CD4-positive, CD25-positive, alpha-beta regulatory T cell (primary cell): ENCODE measurements around the gene RBFA. TPM values are rescaled to one million over a fixed set of nuclear protein-coding genes. Genes with fewer than 3 reads are reported as not detected.

Experiments used
- ATAC-seq, 2 donors: fragments of 150-1000 bp; cut with Tn5 transposase; one replicate each; pipeline ENCODE4 v1.10.0; 2021; ENCODE audit warnings: low read depth in 2 of 2, moderate number of reproducible peaks in 2 of 2, moderate library complexity in 1 of 2
- DNase-seq, 3 donors: peaks; one replicate each; pipeline versions ENCODE4 v3.0.0 to v3.0.0-alpha.2; 2012 to 2022; ENCODE audit warnings: mixed read lengths in 1 of 3
- H3K27ac ChIP-seq: one replicate; pipeline ENCODE4 v1.7.0; 2013; ENCODE audit warnings: mild to moderate bottlenecking, low read length; ENCODE audit not compliant: insufficient read depth, poor library complexity, severe bottlenecking
- H3K27me3 ChIP-seq: one replicate; pipeline ENCODE4 v1.7.0; 2013; ENCODE audit warnings: low read length; ENCODE audit not compliant: control insufficient read depth, insufficient read depth
- H3K36me3 ChIP-seq: one replicate; pipeline ENCODE4 v1.7.0; 2013; ENCODE audit warnings: mild to moderate bottlenecking, low read length, moderate library complexity; ENCODE audit not compliant: control insufficient read depth, insufficient read depth
- H3K4me1 ChIP-seq: 2 replicates; pipeline ENCODE4 v1.7.0; 2013; ENCODE audit warnings: mild to moderate bottlenecking, low read length; ENCODE audit not compliant: insufficient read depth, control insufficient read depth, poor library complexity, severe bottlenecking
- H3K4me3 ChIP-seq: one replicate; pipeline ENCODE4 v1.7.0; 2013; ENCODE audit warnings: low read depth, mild to moderate bottlenecking, low read length, moderate library complexity
- H3K9me3 ChIP-seq, 2 experiments: 1 replicate in 1 of 2; 2 replicates in 1 of 2; pipeline ENCODE4 v1.7.0; 2013; ENCODE audit warnings: low read length in 2 of 2, mild to moderate bottlenecking in 1 of 2, moderate library complexity in 1 of 2; ENCODE audit not compliant: control insufficient read depth in 2 of 2
- H3K27ac Mint-ChIP-seq, 3 donors: one replicate each; pipeline ENCODE4 v1.8.0; 2020 to 2022; ENCODE audit warnings: mild to moderate bottlenecking in 3 of 3, mixed read lengths in 3 of 3, moderate library complexity in 2 of 3
- H3K27me3 Mint-ChIP-seq: one replicate; pipeline ENCODE4 v1.8.0; 2022; ENCODE audit warnings: mild to moderate bottlenecking, mixed read lengths
- H3K36me3 Mint-ChIP-seq: one replicate; pipeline ENCODE4 v1.8.0; 2020; ENCODE audit warnings: mixed read lengths
- H3K4me1 Mint-ChIP-seq, 4 donors: one replicate each; pipeline ENCODE4 v1.8.0; 2020 to 2022; ENCODE audit warnings: mixed read lengths in 4 of 4, mild to moderate bottlenecking in 1 of 4
- H3K4me3 Mint-ChIP-seq, 4 donors: one replicate each; pipeline ENCODE4 v1.8.0; 2020 to 2022; ENCODE audit warnings: mild to moderate bottlenecking in 4 of 4, mixed read lengths in 4 of 4, moderate library complexity in 3 of 4
- H3K9me3 Mint-ChIP-seq, 7 donors: one replicate each; pipeline ENCODE4 v1.8.0; 2020 to 2022; ENCODE audit warnings: mixed read lengths in 7 of 7, mild to moderate bottlenecking in 3 of 7, moderate library complexity in 2 of 7
- polyA plus RNA-seq, 4 donors: library from polyadenylated mRNA; unstranded; fragments of 300-500 nt; fragmentation: Illumina TruSeq; gene quantifications; one replicate each; pipeline ENCODE4 v1.2.3, GENCODE V29; 2021
- total RNA-seq: library from RNA; stranded (reverse); gene quantifications from one replicate; pipeline ENCODE4 v1.2.3, GENCODE V29; 2022

RBFA gene
- total and polyA plus RNA-seq, 5 donors from 2014 or later: 7.5 to 13.6 (median 10.0) TPM

GRCh38 chr18:80033181-80034067, 810 bp upstream of the RBFA start:
- Mint-ChIP-seq H3K27ac (peak overlapping the region; percentile 93 to 96 (median 96)), H3K4me1 (peaks cover 13 to 36% (median 27%) of the 10 kb centered on the region in 4 donors), H3K36me3 (peaks cover 8% of the 10 kb centered on the region), H3K9me3 (peaks cover 0 to 10% (median 4%) of the 10 kb centered on the region in 7 donors), H3K27me3 (no peaks in the 10 kb centered on the region), H3K4me3 (peak overlapping the region; percentile 88 to 97 (median 90))
- H3K36me3 ChIP-seq: peaks cover 1% of the 10 kb centered on the region
- DNase-seq (no peak), ATAC-seq (peak; percentile 57 to 58)
- H3K4me1 ChIP-seq: peaks cover 18% of the 10 kb centered on the region
- peak overlapping the region; percentile 95 for H3K27ac ChIP-seq
- no peaks in the 10 kb centered on the region for H3K27me3 ChIP-seq
- H3K4me3 ChIP-seq: peak overlapping the region; percentile 78
- H3K9me3 ChIP-seq: no peaks in the 10 kb centered on the region

GRCh38 chr18:80034852-80035406, 695 bp downstream of the RBFA start:
- no peaks in the 10 kb centered on the region for H3K27me3 ChIP-seq
- DNase-seq (no peak), ATAC-seq (no peak)
- Mint-ChIP-seq H3K4me1 (peaks cover 13 to 36% (median 28%) of the 10 kb centered on the region in 4 donors), H3K27ac (peak overlapping the region in 2 of 3 donors; percentile 93 to 96), H3K4me3 (peak overlapping the region; percentile 88 to 97 (median 90)), H3K36me3 (peaks cover 11% of the 10 kb centered on the region), H3K9me3 (peaks cover 0 to 3% (median 0%) of the 10 kb centered on the region in 7 donors), H3K27me3 (no peaks in the 10 kb centered on the region)
- H3K4me1 ChIP-seq: peaks cover 18% of the 10 kb centered on the region
- peak overlapping the region; percentile 90 for H3K4me3 ChIP-seq
- no peaks in the 10 kb centered on the region for H3K9me3 ChIP-seq
- peaks cover 6% of the 10 kb centered on the region for H3K36me3 ChIP-seq
- H3K27ac ChIP-seq: peak overlapping the region; percentile 95

DNA sequence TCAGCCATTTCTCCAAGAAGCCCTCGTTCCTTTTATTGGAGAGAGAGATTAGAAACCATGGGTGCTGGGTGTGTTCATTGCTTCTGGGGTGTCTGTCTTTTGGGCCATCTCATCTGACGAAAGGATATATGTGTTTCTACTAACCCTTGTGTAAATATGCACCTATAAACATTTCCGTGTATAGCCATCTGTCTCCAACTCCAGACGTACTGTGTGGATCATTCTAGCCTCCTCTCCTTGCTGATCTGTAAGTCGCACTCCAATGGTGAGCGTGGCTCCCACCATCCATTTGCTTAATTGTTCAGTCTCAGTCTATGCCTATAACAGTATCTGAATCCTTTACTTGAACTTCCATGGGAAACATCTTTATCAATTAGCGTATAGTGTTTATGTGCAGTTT, 1.8 kb downstream of the RBFA start:
- ATAC-seq: no peak
- H3K27ac Mint-ChIP-seq: peak overlapping the region in 1 of 3 donors; percentile 77

GRCh38 chr18:80037300-80037699, 3.1 kb downstream of the RBFA start:
- Histone ChIP-seq H3K9me3 (no peaks in the 10 kb centered on the region), H3K4me3 (no peak overlapping the region), H3K4me1 (peaks cover 18% of the 10 kb centered on the region), H3K36me3 (peaks cover 6% of the 10 kb centered on the region), H3K27ac (no peak overlapping the region), H3K27me3 (no peaks in the 10 kb centered on the region)
- H3K4me1 Mint-ChIP-seq: peaks cover 13 to 36% (median 28%) of the 10 kb centered on the region in 4 donors
- no peak for ATAC-seq
- no peak overlapping the region for H3K27ac Mint-ChIP-seq
- H3K36me3 Mint-ChIP-seq: peaks cover 11% of the 10 kb centered on the region
- H3K27me3 Mint-ChIP-seq: no peaks in the 10 kb centered on the region
- DNase-seq: no peak
- peaks cover 0 to 3% (median 0%) of the 10 kb centered on the region in 7 donors for H3K9me3 Mint-ChIP-seq
- H3K4me3 Mint-ChIP-seq: no peak overlapping the region

More for the DNA sequence above, 1.8 kb downstream of the RBFA start:
- Histone ChIP-seq H3K9me3 (no peaks in the 10 kb centered on the region), H3K4me1 (peaks cover 18% of the 10 kb centered on the region), H3K4me3 (no peak overlapping the region), H3K27me3 (no peaks in the 10 kb centered on the region), H3K27ac (no peak overlapping the region), H3K36me3 (peaks cover 6% of the 10 kb centered on the region)
- Mint-ChIP-seq H3K4me3 (peak overlapping the region in 3 of 4 donors; percentile 48 to 91 (median 88)), H3K36me3 (peaks cover 11% of the 10 kb centered on the region), H3K27me3 (no peaks in the 10 kb centered on the region), H3K4me1 (peaks cover 13 to 36% (median 28%) of the 10 kb centered on the region in 4 donors), H3K9me3 (peaks cover 0 to 3% (median 0%) of the 10 kb centered on the region in 7 donors)
- DNase-seq: no peak

DNA sequence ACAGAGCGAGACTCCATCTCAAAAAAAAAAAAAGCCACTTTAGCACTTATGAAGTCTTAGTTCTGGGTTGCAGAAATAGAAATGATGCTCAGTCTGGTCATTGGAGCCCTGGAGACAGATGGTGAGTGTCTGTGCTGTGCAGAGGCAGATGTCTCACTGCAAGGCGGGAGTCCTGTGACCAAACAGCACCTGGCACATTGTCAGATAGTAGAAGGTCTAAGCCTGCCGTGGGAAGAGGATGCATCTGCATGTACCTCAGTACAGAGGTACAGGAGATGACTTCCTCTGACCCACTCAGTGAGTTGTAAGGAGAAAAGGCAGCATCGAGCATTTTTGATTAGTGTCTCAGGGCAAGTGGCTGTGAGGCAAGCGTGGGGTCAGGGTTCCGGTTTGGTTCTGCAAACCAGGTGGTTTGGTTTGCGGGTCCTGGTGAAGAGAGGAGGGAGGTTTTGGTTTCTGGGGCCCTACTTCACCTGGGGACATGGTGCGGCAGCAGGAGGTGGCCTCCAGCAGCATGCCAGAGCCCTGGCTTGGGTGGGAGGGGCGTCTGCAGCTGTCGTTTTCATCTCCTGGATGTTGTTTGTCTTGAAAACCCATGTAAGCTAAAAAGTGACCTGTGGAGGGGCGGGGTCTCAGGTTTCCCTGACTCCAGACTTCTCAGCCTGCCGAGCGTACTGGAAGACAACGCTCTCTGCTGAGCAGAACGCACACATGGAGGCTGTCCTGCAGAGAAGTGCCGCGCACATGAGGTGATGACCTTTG, 3.8 kb downstream of the RBFA start:
- H3K27ac Mint-ChIP-seq: peak overlapping the region in 1 of 3 donors; percentile 88
- Histone ChIP-seq H3K36me3 (peaks cover 6% of the 10 kb centered on the region), H3K9me3 (no peaks in the 10 kb centered on the region), H3K4me1 (peaks cover 14% of the 10 kb centered on the region), H3K27ac (no peak overlapping the region), H3K4me3 (no peak overlapping the region), H3K27me3 (no peaks in the 10 kb centered on the region)
- peaks cover 10 to 31% (median 23%) of the 10 kb centered on the region in 4 donors for H3K4me1 Mint-ChIP-seq
- ATAC-seq (no peak), DNase-seq (no peak)
- no peaks in the 10 kb centered on the region for H3K27me3 Mint-ChIP-seq
- peaks cover 11% of the 10 kb centered on the region for H3K36me3 Mint-ChIP-seq
- H3K4me3 Mint-ChIP-seq: no peak overlapping the region
- peaks cover 0 to 2% (median 0%) of the 10 kb centered on the region in 7 donors for H3K9me3 Mint-ChIP-seq

DNA sequence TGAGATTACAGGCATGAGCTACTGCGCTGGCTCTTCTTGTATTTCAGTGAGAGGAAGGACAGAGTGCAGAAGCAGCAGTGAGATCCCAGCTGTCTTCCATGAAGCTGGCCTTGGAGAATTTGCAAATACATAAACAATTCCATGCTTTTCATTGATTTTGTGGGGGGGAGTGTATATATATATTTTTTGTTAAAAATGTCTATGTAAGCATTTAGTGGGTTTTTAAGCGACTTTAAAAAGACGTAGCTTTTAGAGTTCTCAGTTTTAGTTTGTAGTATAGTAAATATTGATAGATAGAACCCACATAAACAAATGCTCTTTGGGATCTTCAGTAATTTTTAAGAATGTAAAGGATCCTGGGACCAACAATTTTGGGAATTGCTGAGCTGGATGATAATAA, 6.3 kb downstream of the RBFA start:
- no peak for ATAC-seq
- H3K4me3 Mint-ChIP-seq: no peak overlapping the region

GRCh38 chr18:80041424-80041823, 7.2 kb downstream of the RBFA start:
- Histone ChIP-seq H3K27me3 (no peaks in the 10 kb centered on the region), H3K4me1 (no peaks in the 10 kb centered on the region), H3K4me3 (no peak overlapping the region), H3K27ac (no peak overlapping the region), H3K36me3 (peaks cover 11% of the 10 kb centered on the region), H3K9me3 (no peaks in the 10 kb centered on the region)
- DNase-seq (no peak), ATAC-seq (no peak)
- Mint-ChIP-seq H3K27ac (peak overlapping the region in 1 of 3 donors; percentile 62), H3K4me3 (no peak overlapping the region), H3K4me1 (peaks cover 0 to 8% (median 4%) of the 10 kb centered on the region in 4 donors), H3K36me3 (peaks cover 23% of the 10 kb centered on the region), H3K27me3 (no peaks in the 10 kb centered on the region), H3K9me3 (no peaks in the 10 kb centered on the region)

More for the DNA sequence above, 6.3 kb downstream of the RBFA start:
- Histone ChIP-seq H3K27ac (no peak overlapping the region), H3K4me3 (no peak overlapping the region), H3K27me3 (no peaks in the 10 kb centered on the region), H3K9me3 (no peaks in the 10 kb centered on the region), H3K36me3 (peaks cover 11% of the 10 kb centered on the region), H3K4me1 (no peaks in the 10 kb centered on the region)
- no peaks in the 10 kb centered on the region for H3K9me3 Mint-ChIP-seq
- H3K27me3 Mint-ChIP-seq: no peaks in the 10 kb centered on the region
- no peak overlapping the region for H3K27ac Mint-ChIP-seq
- DNase-seq: no peak
- H3K4me1 Mint-ChIP-seq: peaks cover 2 to 17% (median 12%) of the 10 kb centered on the region in 4 donors
- peaks cover 20% of the 10 kb centered on the region for H3K36me3 Mint-ChIP-seq
